Skeletal muscle cell (primary cell): ENCODE results near the gene VAC14.
A peak's percentile ranks its signal among the peaks of the same experiment; 100 is the strongest.

Experiments used
- DNase-seq: peaks from one replicate; pipeline ENCODE4 v3.0.0-alpha.2; 2010; ENCODE audit warnings: low read depth
- H3K4me3 ChIP-seq: 2 replicates; pipeline ENCODE4 v1.5.1; 2011; ENCODE audit warnings: low read depth, mild to moderate bottlenecking, control low read depth, low read length, moderate library complexity

The VAC14 gene

GRCh38 chr16:70767377-70768202 is 33.4 kb downstream of the VAC14 start:
- H3K4me3 ChIP-seq, result no peak overlapping the region
- no peak for DNase-seq

GRCh38 chr16:70766658-70767057 is 34.3 kb downstream of the VAC14 start:
- no peak overlapping the region for H3K4me3 ChIP-seq
- DNase-seq, result no peak

- no peak overlapping the region for H3K4me3 ChIP-seq
- DNase-seq, result no peak
Measured at GRCh38 chr16:70766176-70766575, 34.8 kb downstream of the VAC14 start.

GRCh38 chr16:70765491-70765890 is 35.5 kb downstream of the VAC14 start:
- no peak for DNase-seq
- H3K4me3 ChIP-seq, result no peak overlapping the region

- DNase-seq, result no peak
- no peak overlapping the region for H3K4me3 ChIP-seq
Measured at GRCh38 chr16:70764632-70765031, 36.3 kb downstream of the VAC14 start.

- DNase-seq, result no peak
- H3K4me3 ChIP-seq, result no peak overlapping the region
Measured at GRCh38 chr16:70760221-70760620, 40.7 kb downstream of the VAC14 start.

- no peak overlapping the region for H3K4me3 ChIP-seq
- no peak for DNase-seq
Measured at GRCh38 chr16:70759666-70760065, 41.3 kb downstream of the VAC14 start.

GRCh38 chr16:70758786-70759185 is 42.2 kb downstream of the VAC14 start:
- no peak for DNase-seq
- H3K4me3 ChIP-seq, result no peak overlapping the region

GRCh38 chr16:70757183-70757582 is 43.8 kb downstream of the VAC14 start:
- no peak overlapping the region for H3K4me3 ChIP-seq
- DNase-seq, result no peak

- no peak overlapping the region for H3K4me3 ChIP-seq
Measured at GRCh38 chr16:70756071-70756470, 44.9 kb downstream of the VAC14 start.

GRCh38 chr16:70754851-70755600 is 45.9 kb downstream of the VAC14 start:
- no peak for DNase-seq
- H3K4me3 ChIP-seq, result no peak overlapping the region

More at GRCh38 chr16:70756071-70756470, 44.9 kb downstream of the VAC14 start:
- DNase-seq, result no peak

- H3K4me3 ChIP-seq, result no peak overlapping the region
- DNase-seq, result no peak
Measured at GRCh38 chr16:70754371-70754770, 46.6 kb downstream of the VAC14 start.

GRCh38 chr16:70753694-70754325 is 47.1 kb downstream of the VAC14 start:
- no peak overlapping the region for H3K4me3 ChIP-seq
- DNase-seq, result no peak

- DNase-seq, result no peak
- no peak overlapping the region for H3K4me3 ChIP-seq
Measured at GRCh38 chr16:70753228-70753627, 47.7 kb downstream of the VAC14 start.

- H3K4me3 ChIP-seq, result no peak overlapping the region
- DNase-seq, result no peak
Measured at GRCh38 chr16:70752426-70752825, 48.5 kb downstream of the VAC14 start.

GRCh38 chr16:70751593-70751992 is 49.4 kb downstream of the VAC14 start:
- no peak overlapping the region for H3K4me3 ChIP-seq
- DNase-seq, result no peak

GRCh38 chr16:70750893-70751467 is 50.0 kb downstream of the VAC14 start:
- no peak overlapping the region for H3K4me3 ChIP-seq
- DNase-seq, result peak; percentile 91

- no peak overlapping the region for H3K4me3 ChIP-seq
- DNase-seq, result no peak
Measured at GRCh38 chr16:70749681-70750601, 51.0 kb downstream of the VAC14 start.
